Fibroblast of lung (primary cell): Measurements from ENCODE around the gene MAP3K9. TPM values are rescaled to one million over a fixed set of nuclear protein-coding genes. Genes with fewer than 3 reads are reported as not detected.

Source experiments
- DNase-seq, 2 donors: peaks; one replicate each; pipeline versions ENCODE4 v3.0.0 to v3.0.0-alpha.2; 2010; ENCODE audit warnings: low read depth in 2 of 2
- H2AFZ ChIP-seq: 2 replicates; pipeline ENCODE4 v1.5.1; 2012; ENCODE audit warnings: low read length, control low read depth, inconsistent platforms
- H3K27ac ChIP-seq: 2 replicates; pipeline ENCODE4 v1.5.1; 2011; ENCODE audit warnings: low read length, control low read depth; ENCODE audit not compliant: insufficient read depth
- H3K27me3 ChIP-seq: 2 replicates; pipeline ENCODE4 v1.5.1; 2011; ENCODE audit warnings: mild to moderate bottlenecking, low read length; ENCODE audit not compliant: control insufficient read depth, insufficient read depth
- H3K36me3 ChIP-seq: 2 replicates; pipeline ENCODE4 v1.5.1; 2011; ENCODE audit warnings: low read length; ENCODE audit not compliant: control insufficient read depth, insufficient read depth
- H3K4me1 ChIP-seq: 2 replicates; pipeline ENCODE4 v1.5.1; 2011; ENCODE audit warnings: low read length; ENCODE audit not compliant: control insufficient read depth, insufficient read depth; ENCODE audit errors: extremely low read depth
- H3K4me2 ChIP-seq: 2 replicates; pipeline ENCODE4 v1.5.1; 2011; ENCODE audit warnings: low read length, control low read depth; ENCODE audit not compliant: insufficient read depth; ENCODE audit errors: extremely low read depth
- H3K4me3 ChIP-seq, 4 experiments: fragments of 200-600 bp in 1 of 4; sonication (generic) in 1 of 4; replicated peaks in 1 of 4; 2 replicates each; pipeline ENCODE4 v1.5.1; 2011 to 2016; ENCODE audit warnings: low read length in 4 of 4, low read depth in 3 of 4, mild to moderate bottlenecking in 3 of 4, control low read depth in 2 of 4, inconsistent platforms in 1 of 4, mixed read lengths in 1 of 4; ENCODE audit not compliant: insufficient read depth in 1 of 4; ENCODE audit errors: control extremely low read depth in 1 of 4
- H3K79me2 ChIP-seq: 2 replicates; pipeline ENCODE4 v1.5.1; 2012; ENCODE audit warnings: mild to moderate bottlenecking, low read length, inconsistent platforms; ENCODE audit not compliant: control insufficient read depth, insufficient read depth
- H3K9ac ChIP-seq: 2 replicates; pipeline ENCODE4 v1.5.1; 2011; ENCODE audit warnings: mild to moderate bottlenecking, low read length, control low read depth; ENCODE audit not compliant: insufficient read depth
- H3K9me3 ChIP-seq: 2 replicates; pipeline ENCODE4 v1.5.1; 2012; ENCODE audit warnings: low read depth, low read length; ENCODE audit not compliant: control insufficient read depth, insufficient read depth
- H4K20me1 ChIP-seq: 2 replicates; pipeline ENCODE4 v1.5.1; 2011; ENCODE audit warnings: low read length; ENCODE audit not compliant: control insufficient read depth, insufficient read depth; ENCODE audit errors: extremely low read depth
- CTCF ChIP-seq, 2 donors: IDR thresholded peaks in 1 of 2; conservative IDR thresholded peaks in 1 of 2; 1 replicate in 1 of 2; 2 replicates in 1 of 2; pipeline ENCODE4 v1.5.1; 2011 to 2012; ENCODE audit warnings: low read length in 2 of 2, control low read depth in 1 of 2, inconsistent platforms in 1 of 2, low read depth in 1 of 2, mild to moderate bottlenecking in 1 of 2
- EZH2 ChIP-seq: IDR thresholded peaks from 2 replicates; pipeline ENCODE4 v1.5.1; 2012; ENCODE audit warnings: low read length, control low read depth, mild to moderate bottlenecking; ENCODE audit errors: missing control alignments
- polyA plus RNA-seq, 2 donors: library from polyadenylated mRNA; depleted of rRNA in 1 of 2; stranded (reverse) in 1 of 2; unstranded in 1 of 2; fragments of >200 nt; gene quantifications; 2 replicates each; pipeline ENCODE4 v1.2.1, GENCODE V29; 2011 to 2012; ENCODE audit warnings: missing spikeins in 1 of 2
- total RNA-seq: library from RNA; depleted of rRNA; stranded (reverse); fragments of >200 nt; gene quantifications from 2 replicates; pipeline ENCODE4 v1.2.1, GENCODE V29; 2014

Gene MAP3K9
- total and polyA plus RNA-seq, 2 donors (not counting 1 experiment from before 2014, with no cell fraction given) = 0.17 to 0.27 TPM

GRCh38 chr14:70699646-70700045 is 109.7 kb downstream of the MAP3K9 start:
- no peaks in the 10 kb centered on the region for H3K9me3 ChIP-seq
- H3K79me2 ChIP-seq = no peaks in the 10 kb centered on the region
- H4K20me1 ChIP-seq = no peaks in the 10 kb centered on the region
- DNase-seq = no peak
- H3K4me2 ChIP-seq = no peak overlapping the region
- no peak for TF ChIP-seq CTCF (conservative IDR thresholded peaks at IDR 0.05 in 1 of 2, IDR thresholded peaks at IDR 0.05 in 1 of 2; ENCODE audit: low read depth in 1 of 2, low read length in 2 of 2)
- no peak for TF ChIP-seq EZH2
- peaks cover 2% of the 10 kb centered on the region for H3K4me1 ChIP-seq
- H3K9ac ChIP-seq = no peak overlapping the region
- no peaks in the 10 kb centered on the region for H3K36me3 ChIP-seq
- H2AFZ ChIP-seq = no peak overlapping the region
- H3K27ac ChIP-seq = no peak overlapping the region
- no peak overlapping the region for H3K4me3 ChIP-seq
- H3K27me3 ChIP-seq = no peaks in the 10 kb centered on the region

- TF ChIP-seq EZH2 (no peak), CTCF (conservative IDR thresholded peaks at IDR 0.05 in 1 of 2, IDR thresholded peaks at IDR 0.05 in 1 of 2; ENCODE audit: low read depth in 1 of 2, low read length in 2 of 2) (no peak)
- Histone ChIP-seq H4K20me1 (no peaks in the 10 kb centered on the region), H3K79me2 (no peaks in the 10 kb centered on the region), H3K9ac (no peak overlapping the region), H3K27me3 (no peaks in the 10 kb centered on the region), H3K4me2 (no peak overlapping the region), H2AFZ (no peak overlapping the region), H3K9me3 (no peaks in the 10 kb centered on the region), H3K4me3 (no peak overlapping the region), H3K27ac (no peak overlapping the region), H3K4me1 (peaks cover 2% of the 10 kb centered on the region), H3K36me3 (no peaks in the 10 kb centered on the region)
- peak in 1 of 2 donors; percentile 62 for DNase-seq
Observed at GRCh38 chr14:70698288-70698687, 111.0 kb downstream of the MAP3K9 start.

- H3K27ac ChIP-seq = no peak overlapping the region
- H3K9ac ChIP-seq = no peak overlapping the region
- H2AFZ ChIP-seq = no peak overlapping the region
- DNase-seq = no peak
- no peaks in the 10 kb centered on the region for H3K36me3 ChIP-seq
- no peaks in the 10 kb centered on the region for H3K79me2 ChIP-seq
- TF ChIP-seq CTCF (conservative IDR thresholded peaks at IDR 0.05 in 1 of 2, IDR thresholded peaks at IDR 0.05 in 1 of 2; ENCODE audit: low read depth in 1 of 2, low read length in 2 of 2) (no peak), EZH2 (no peak)
- no peak overlapping the region for H3K4me3 ChIP-seq
- no peaks in the 10 kb centered on the region for H3K27me3 ChIP-seq
- H3K4me2 ChIP-seq = no peak overlapping the region
- peaks cover 2% of the 10 kb centered on the region for H3K4me1 ChIP-seq
- H4K20me1 ChIP-seq = no peaks in the 10 kb centered on the region
- no peaks in the 10 kb centered on the region for H3K9me3 ChIP-seq
Observed at GRCh38 chr14:70697701-70698100, 111.6 kb downstream of the MAP3K9 start.
